Measurements from ENCODE around the gene PLEKHA6. TPM values are rescaled to one million over a fixed set of nuclear protein-coding genes. Genes with fewer than 3 reads are reported as not detected.

The PLEKHA6 gene
- total and polyA plus RNA-seq, 2 of the 8 experiments (the other 6 are each of a cell fraction or from before 2014, with no cell fraction given), result 4.8 to 20.2 TPM

GRCh38 chr1:204232526-204232925 lies 127.2 kb downstream of the PLEKHA6 start (continued):
- no peak for TF ChIP-seq SIN3A (conservative IDR thresholded peaks at IDR 0.05 in 1 of 2, IDR thresholded peaks at IDR 0.05 in 1 of 2; ENCODE audit: low read depth in 1 of 2, low read length in 2 of 2)
